ENCODE results near the gene SLC6A11. TPM values are rescaled to one million over a fixed set of nuclear protein-coding genes. Genes with fewer than 3 reads are reported as not detected.

The SLC6A11 gene
- polyA plus RNA-seq, 1 donor (not counting 4 experiments of a cell fraction or from before 2014, with no cell fraction given): 9.8 TPM

- H3K9me1 ChIP-seq (ENCODE audit: control insufficient read depth, extremely low read depth, insufficient read depth, low read length): no peaks in the 10 kb centered on the region
- H3K36me3 ChIP-seq (ENCODE audit: control insufficient read depth in 2 of 2, extremely low read depth in 1 of 2, insufficient read depth in 2 of 2, low read length in 2 of 2): no peaks in the 10 kb centered on the region
- no peak overlapping the region for H2AFZ ChIP-seq (ENCODE audit: control insufficient read depth, low read length)
- H3K4me3 ChIP-seq (ENCODE audit: control insufficient read depth in 2 of 3, extremely low read depth in 1 of 3, insufficient read depth in 2 of 3, low read depth in 1 of 3, low read length in 3 of 3): no peak overlapping the region
- H4K20me1 ChIP-seq (ENCODE audit: control insufficient read depth, extremely low read depth, insufficient read depth, low read length): no peaks in the 10 kb centered on the region
- TF ChIP-seq CTCF (optimal IDR thresholded peaks at IDR 0.05 in 1 of 3, IDR thresholded peaks at IDR 0.05 in 1 of 3, conservative IDR thresholded peaks at IDR 0.05 in 1 of 3; ENCODE audit: extremely low read depth in 1 of 3, insufficient read depth in 2 of 3, low read length in 3 of 3): no peak
- dilution Hi-C loops (cut with MboI; ENCODE audit: extremely low pct_ligation_motif_present, low sequenced_read_pairs): no loop called here
- H3K9me3 ChIP-seq (ENCODE audit: control insufficient read depth, low read depth, low read length): no peaks in the 10 kb centered on the region
- no peaks in the 10 kb centered on the region for H3K79me2 ChIP-seq (ENCODE audit: control insufficient read depth, insufficient read depth, low read length)
- H3K4me1 ChIP-seq (ENCODE audit: control insufficient read depth, extremely low read depth, insufficient read depth, low read length): peaks cover 52% of the 10 kb centered on the region
- no peak overlapping the region for H3K9ac ChIP-seq (ENCODE audit: control insufficient read depth, extremely low read depth, insufficient read depth, low read length)
- FAIRE-seq (no peak), DNase-seq (ENCODE audit: low read depth, low spot score) (no peak)
- H3K4me2 ChIP-seq (ENCODE audit: control insufficient read depth, extremely low read depth, insufficient read depth, low read depth, low read length): no peak overlapping the region
- no peak overlapping the region for H3K27ac ChIP-seq (ENCODE audit: control insufficient read depth, insufficient read depth, low read length)
- no peaks in the 10 kb centered on the region for H3K27me3 ChIP-seq (ENCODE audit: control insufficient read depth, extremely low read depth, insufficient read depth, low read length)
These were observed 121.3 kb downstream of the SLC6A11 start for GRCh38 chr3:10937141-10937825.

- Histone ChIP-seq H3K9ac (ENCODE audit: control insufficient read depth, extremely low read depth, insufficient read depth, low read length) (no peak overlapping the region), H2AFZ (ENCODE audit: control insufficient read depth, low read length) (no peak overlapping the region), H4K20me1 (ENCODE audit: control insufficient read depth, extremely low read depth, insufficient read depth, low read length) (no peaks in the 10 kb centered on the region), H3K9me3 (ENCODE audit: control insufficient read depth, low read depth, low read length) (no peaks in the 10 kb centered on the region), H3K36me3 (ENCODE audit: control insufficient read depth in 2 of 2, extremely low read depth in 1 of 2, insufficient read depth in 2 of 2, low read length in 2 of 2) (no peaks in the 10 kb centered on the region), H3K27me3 (ENCODE audit: control insufficient read depth, extremely low read depth, insufficient read depth, low read length) (no peaks in the 10 kb centered on the region), H3K4me2 (ENCODE audit: control insufficient read depth, extremely low read depth, insufficient read depth, low read depth, low read length) (no peak overlapping the region), H3K4me1 (ENCODE audit: control insufficient read depth, extremely low read depth, insufficient read depth, low read length) (peaks cover 31% of the 10 kb centered on the region), H3K9me1 (ENCODE audit: control insufficient read depth, extremely low read depth, insufficient read depth, low read length) (no peaks in the 10 kb centered on the region), H3K27ac (ENCODE audit: control insufficient read depth, insufficient read depth, low read length) (no peak overlapping the region), H3K4me3 (ENCODE audit: control insufficient read depth in 2 of 3, extremely low read depth in 1 of 3, insufficient read depth in 2 of 3, low read depth in 1 of 3, low read length in 3 of 3) (no peak overlapping the region), H3K79me2 (ENCODE audit: control insufficient read depth, insufficient read depth, low read length) (no peaks in the 10 kb centered on the region)
- no peak for DNase-seq (ENCODE audit: low read depth, low spot score)
- no peak for TF ChIP-seq CTCF (optimal IDR thresholded peaks at IDR 0.05 in 1 of 3, IDR thresholded peaks at IDR 0.05 in 1 of 3, conservative IDR thresholded peaks at IDR 0.05 in 1 of 3; ENCODE audit: extremely low read depth in 1 of 3, insufficient read depth in 2 of 3, low read length in 3 of 3)
- TF ChIP-seq EZH2 (IDR thresholded peaks at IDR 0.05; ENCODE audit: low read length): no peak
- dilution Hi-C loops (cut with MboI; ENCODE audit: extremely low pct_ligation_motif_present, low sequenced_read_pairs): no loop called here
- no peak for FAIRE-seq
These were observed 123.5 kb downstream of the SLC6A11 start for GRCh38 chr3:10939556-10939955.
